ENCODE data around the gene PGGHG.
"Not testable (repeated sequence)": the region's sequence is repeated elsewhere in the genome, so short reads cannot be mapped to it uniquely, and the experiment has no call there.

PGGHG gene

GRCh38 chr11:330307-330693 is 41.4 kb downstream of the PGGHG start:
- POLR2A ChIA-PET (ENCODE audit: low non-redundant PET), result no interaction called here
- CTCF ChIA-PET, result interaction anchor here (1.0 to 1.2 kb wide), 2 partner anchors 10 to 21 kb away, joined by 3 read pairs; no protein-coding TSS in a partner anchor
- DNase-seq (ENCODE audit: low spot score), result no peak
- no peak overlapping the region for H3K27ac ChIP-seq
- TF ChIP-seq CTCF (conservative IDR thresholded peaks at IDR 0.05; ENCODE audit: low read depth), result no peak

GRCh38 chr11:330694-331357 is 41.9 kb downstream of the PGGHG start:
- no peak for DNase-seq (ENCODE audit: low spot score)
- no peak for TF ChIP-seq CTCF (conservative IDR thresholded peaks at IDR 0.05; ENCODE audit: low read depth)
- ChIA-PET CTCF (interaction anchor here (1.0 kb wide), 1 partner anchor 21 kb away, joined by 3 read pairs; no protein-coding TSS in a partner anchor), POLR2A (ENCODE audit: low non-redundant PET) (no interaction called here)
- no peak overlapping the region for H3K27ac ChIP-seq

GRCh38 chr11:331358-332060 is 42.6 kb downstream of the PGGHG start:
- no peak for DNase-seq (ENCODE audit: low spot score)
- POLR2A ChIA-PET (ENCODE audit: low non-redundant PET), result no interaction called here
- no peak overlapping the region for H3K27ac ChIP-seq
- TF ChIP-seq CTCF (conservative IDR thresholded peaks at IDR 0.05; ENCODE audit: low read depth), result no peak
- CTCF ChIA-PET, result no interaction called here

- no peak overlapping the region for H3K27ac ChIP-seq
- POLR2A ChIA-PET (ENCODE audit: low non-redundant PET), result no interaction called here
These were observed 43.9 kb downstream of the PGGHG start for GRCh38 chr11:332651-333480.

GRCh38 chr11:333616-334263 is 44.8 kb downstream of the PGGHG start:
- POLR2A ChIA-PET (ENCODE audit: low non-redundant PET); DNase-seq (ENCODE audit: low spot score); CTCF ChIA-PET; H3K27ac ChIP-seq: not testable (repeated sequence)

More at GRCh38 chr11:332651-333480, 43.9 kb downstream of the PGGHG start:
- CTCF ChIA-PET, result no interaction called here
- no peak for DNase-seq (ENCODE audit: low spot score)
- TF ChIP-seq CTCF (conservative IDR thresholded peaks at IDR 0.05; ENCODE audit: low read depth), result no peak

GRCh38 chr11:334264-334994 is 45.5 kb downstream of the PGGHG start:
- no peak for TF ChIP-seq CTCF (conservative IDR thresholded peaks at IDR 0.05; ENCODE audit: low read depth)
- no peak for DNase-seq (ENCODE audit: low spot score)
- ChIA-PET CTCF (no interaction called here), POLR2A (ENCODE audit: low non-redundant PET) (no interaction called here)
- no peak overlapping the region for H3K27ac ChIP-seq

All from RWPE1 (cell line).